SU-DHL-6 (cell line): ENCODE results near the gene TMCC2.

Experiments
- H2AFZ ChIP-seq: fragments of 200-600 bp; sonication (generic); 2 replicates; pipeline ENCODE4 v1.6.1; 2014; ENCODE audit warnings: low read depth, mild to moderate bottlenecking, moderate library complexity, mixed read lengths, antibody characterized with exemption, low read length; ENCODE audit not compliant: severe bottlenecking
- H3F3A ChIP-seq: fragments of 200-600 bp; shearing (Covaris generic); 2 replicates; pipeline ENCODE4 v1.6.0; 2016; ENCODE audit warnings: antibody characterized with exemption, mild to moderate bottlenecking; ENCODE audit not compliant: insufficient read depth
- H3K27ac ChIP-seq: fragments of 200-600 bp; sonication (generic); 2 replicates; pipeline ENCODE4 v1.5.1; 2016; ENCODE audit warnings: low read depth, mild to moderate bottlenecking, low read length, moderate library complexity, mixed read lengths
- H3K27me3 ChIP-seq: fragments of 200-600 bp; sonication (generic), shearing (Covaris generic); 2 replicates; pipeline ENCODE4 v1.6.0; 2014; ENCODE audit warnings: mild to moderate bottlenecking, low read length
- H3K36me3 ChIP-seq: fragments of 200-600 bp; sonication (generic); 2 replicates; pipeline ENCODE4 v1.6.1; 2014; ENCODE audit warnings: mild to moderate bottlenecking, low read length, mixed read lengths
- H3K4me2 ChIP-seq: fragments of 300-600, 200-600 bp; shearing (Covaris generic), sonication (generic); 2 replicates; pipeline ENCODE4 v1.6.0; 2014; ENCODE audit warnings: low read length, low read depth, mild to moderate bottlenecking; ENCODE audit not compliant: poor library complexity, severe bottlenecking
- H3K4me3 ChIP-seq: fragments of 200-600 bp; sonication (generic); 2 replicates; pipeline ENCODE4 v1.5.1; 2014; ENCODE audit warnings: antibody characterized with exemption, low read length, mild to moderate bottlenecking, mixed read lengths; ENCODE audit not compliant: insufficient read depth, poor library complexity, severe bottlenecking
- H3K79me2 ChIP-seq: fragments of 200-600 bp; sonication (generic); 2 replicates; pipeline ENCODE4 v1.6.1; 2014; ENCODE audit warnings: mild to moderate bottlenecking, low read length, moderate library complexity; ENCODE audit not compliant: insufficient read depth
- H3K9ac ChIP-seq: fragments of 200-600 bp; sonication (generic); 2 replicates; pipeline ENCODE4 v1.7.0; 2014; ENCODE audit warnings: mild to moderate bottlenecking, low read length
- H3K9me2 ChIP-seq: fragments of 200-600 bp; sonication (generic); replicated peaks from 2 replicates; pipeline ENCODE4 v1.6.1; 2014; ENCODE audit warnings: low read length; ENCODE audit not compliant: insufficient read depth
- H3K9me3 ChIP-seq: fragments of 200-600 bp; sonication (generic); 2 replicates; pipeline ENCODE4 v1.6.1; 2014; ENCODE audit warnings: low read length, mixed read lengths; ENCODE audit not compliant: insufficient read depth
- H4K20me1 ChIP-seq: fragments of 200-600 bp; sonication (generic); 2 replicates; pipeline ENCODE4 v1.6.1; 2014; ENCODE audit warnings: low read depth, mild to moderate bottlenecking, antibody characterized with exemption, low read length, moderate library complexity, mixed read lengths
- CTCF ChIP-seq: fragments of 200-600 bp; sonication (generic); IDR thresholded peaks from one replicate; pipeline ENCODE4 v1.5.1; 2017; ENCODE audit warnings: antibody characterized with exemption, mild to moderate bottlenecking, low read length, moderate library complexity; ENCODE audit not compliant: insufficient read depth, poor library complexity, severe bottlenecking
- EZH2phosphoT487 ChIP-seq: fragments of 200-600 bp; sonication (generic), shearing (Covaris generic); conservative IDR thresholded peaks from 2 replicates; pipeline ENCODE4 v1.6.1; 2018; ENCODE audit warnings: mild to moderate bottlenecking, antibody characterized with exemption, low read length, moderate library complexity, mixed read lengths

TMCC2 gene

GRCh38 chr1:205262731-205263171, 35.0 kb downstream of the TMCC2 start:
- Histone ChIP-seq H3F3A (no peaks in the 10 kb centered on the region), H3K4me3 (no peak overlapping the region), H3K79me2 (no peaks in the 10 kb centered on the region), H4K20me1 (no peaks in the 10 kb centered on the region), H2AFZ (no peak overlapping the region), H3K9me2 (no peaks in the 10 kb centered on the region), H3K9me3 (no peaks in the 10 kb centered on the region), H3K27me3 (no peaks in the 10 kb centered on the region), H3K27ac (no peak overlapping the region), H3K9ac (no peak overlapping the region), H3K4me2 (no peak overlapping the region), H3K36me3 (no peaks in the 10 kb centered on the region)
- TF ChIP-seq CTCF: no peak
- no peak for TF ChIP-seq EZH2phosphoT487

- Histone ChIP-seq H3K4me3 (no peak overlapping the region), H2AFZ (no peak overlapping the region), H3K9ac (no peak overlapping the region), H3K27me3 (no peaks in the 10 kb centered on the region), H3K9me3 (no peaks in the 10 kb centered on the region), H3K27ac (no peak overlapping the region), H3F3A (no peaks in the 10 kb centered on the region), H4K20me1 (no peaks in the 10 kb centered on the region), H3K9me2 (no peaks in the 10 kb centered on the region), H3K79me2 (no peaks in the 10 kb centered on the region), H3K4me2 (no peak overlapping the region), H3K36me3 (no peaks in the 10 kb centered on the region)
- TF ChIP-seq CTCF (no peak), EZH2phosphoT487 (no peak)
Measured at GRCh38 chr1:205263580-205264190, 35.9 kb downstream of the TMCC2 start.

- Histone ChIP-seq H2AFZ (no peak overlapping the region), H3K27ac (no peak overlapping the region), H3K9me2 (no peaks in the 10 kb centered on the region), H3K79me2 (no peaks in the 10 kb centered on the region), H3K27me3 (no peaks in the 10 kb centered on the region), H3F3A (no peaks in the 10 kb centered on the region), H3K9ac (no peak overlapping the region), H4K20me1 (no peaks in the 10 kb centered on the region), H3K36me3 (no peaks in the 10 kb centered on the region), H3K4me3 (no peak overlapping the region), H3K4me2 (no peak overlapping the region), H3K9me3 (no peaks in the 10 kb centered on the region)
- no peak for TF ChIP-seq CTCF
- no peak for TF ChIP-seq EZH2phosphoT487
Measured at GRCh38 chr1:205266611-205267305, 39.0 kb downstream of the TMCC2 start.
